Measurements from ENCODE around the gene ZNF484.
"Not testable (repeated sequence)": the region's sequence is repeated elsewhere in the genome, so short reads cannot be mapped to it uniquely, and the experiment has no call there.

Gene ZNF484

GRCh38 chr9:92877531-92878430 is at the start of gene ZNF484:
Gene ZNF484 (minus strand): TSS chr9:92878038. CDS start chr9:92875029, 3,009 bp downstream.
- DNase-seq (ENCODE audit: low read depth in 3 of 3): peak; percentile 88 to 98 (median 93)

GRCh38 chr9:92920437-92920836 is 42.6 kb upstream of the ZNF484 start:
- no peak for DNase-seq (ENCODE audit: low read depth in 3 of 3)

- no peak for DNase-seq (ENCODE audit: low read depth in 3 of 3)
Observed at GRCh38 chr9:92917176-92917800, 39.5 kb upstream of the ZNF484 start.

GRCh38 chr9:92911511-92912475 is 34.0 kb upstream of the ZNF484 start:
- DNase-seq (ENCODE audit: low read depth in 3 of 3): no peak

GRCh38 chr9:92905137-92905536 is 27.3 kb upstream of the ZNF484 start:
- not testable (repeated sequence) for DNase-seq (ENCODE audit: low read depth in 3 of 3)

- no peak for DNase-seq (ENCODE audit: low read depth in 3 of 3)
Observed at GRCh38 chr9:92897323-92897722, 19.5 kb upstream of the ZNF484 start.

GRCh38 chr9:92895812-92896436 is 18.1 kb upstream of the ZNF484 start:
- no peak for DNase-seq (ENCODE audit: low read depth in 3 of 3)

GRCh38 chr9:92894711-92895362 is 17.0 kb upstream of the ZNF484 start:
- no peak for DNase-seq (ENCODE audit: low read depth in 3 of 3)

GRCh38 chr9:92893916-92894610 is 16.2 kb upstream of the ZNF484 start:
- not testable (repeated sequence) for DNase-seq (ENCODE audit: low read depth in 3 of 3)

GRCh38 chr9:92892276-92892675 is 14.4 kb upstream of the ZNF484 start:
- not testable (repeated sequence) for DNase-seq (ENCODE audit: low read depth in 3 of 3)

- no peak for DNase-seq (ENCODE audit: low read depth in 3 of 3)
Observed at GRCh38 chr9:92890761-92891160, 12.9 kb upstream of the ZNF484 start.

- DNase-seq (ENCODE audit: low read depth in 3 of 3): no peak
Observed at GRCh38 chr9:92887880-92888338, 10.1 kb upstream of the ZNF484 start.

GRCh38 chr9:92886846-92887610 is 9.2 kb upstream of the ZNF484 start:
- DNase-seq (ENCODE audit: low read depth in 3 of 3): not testable (repeated sequence)

GRCh38 chr9:92883666-92884405 is 6.0 kb upstream of the ZNF484 start:
- DNase-seq (ENCODE audit: low read depth in 3 of 3): not testable (repeated sequence)

- DNase-seq (ENCODE audit: low read depth in 3 of 3): no peak
Observed at GRCh38 chr9:92882276-92882675, 4.4 kb upstream of the ZNF484 start.

- DNase-seq (ENCODE audit: low read depth in 3 of 3): no peak
Observed at GRCh38 chr9:92875373-92875772, 2.5 kb downstream of the ZNF484 start.

- no peak for DNase-seq (ENCODE audit: low read depth in 3 of 3)
Observed at GRCh38 chr9:92870289-92870688, 7.5 kb downstream of the ZNF484 start.

- not testable (repeated sequence) for DNase-seq (ENCODE audit: low read depth in 3 of 3)
Observed at GRCh38 chr9:92866600-92866999, 11.2 kb downstream of the ZNF484 start.

- no peak for DNase-seq (ENCODE audit: low read depth in 3 of 3)
Observed at GRCh38 chr9:92864152-92864551, 13.7 kb downstream of the ZNF484 start.

Measured in stimulated activated CD4-positive, alpha-beta T cell treated with anti-CD3 and anti-CD28 coated beads, TNF-alpha, amount 100 ng/mL, for 4 hours (primary cell).